Measurements from ENCODE around the gene RBMX.

- TF ChIP-seq, protein P1, sequence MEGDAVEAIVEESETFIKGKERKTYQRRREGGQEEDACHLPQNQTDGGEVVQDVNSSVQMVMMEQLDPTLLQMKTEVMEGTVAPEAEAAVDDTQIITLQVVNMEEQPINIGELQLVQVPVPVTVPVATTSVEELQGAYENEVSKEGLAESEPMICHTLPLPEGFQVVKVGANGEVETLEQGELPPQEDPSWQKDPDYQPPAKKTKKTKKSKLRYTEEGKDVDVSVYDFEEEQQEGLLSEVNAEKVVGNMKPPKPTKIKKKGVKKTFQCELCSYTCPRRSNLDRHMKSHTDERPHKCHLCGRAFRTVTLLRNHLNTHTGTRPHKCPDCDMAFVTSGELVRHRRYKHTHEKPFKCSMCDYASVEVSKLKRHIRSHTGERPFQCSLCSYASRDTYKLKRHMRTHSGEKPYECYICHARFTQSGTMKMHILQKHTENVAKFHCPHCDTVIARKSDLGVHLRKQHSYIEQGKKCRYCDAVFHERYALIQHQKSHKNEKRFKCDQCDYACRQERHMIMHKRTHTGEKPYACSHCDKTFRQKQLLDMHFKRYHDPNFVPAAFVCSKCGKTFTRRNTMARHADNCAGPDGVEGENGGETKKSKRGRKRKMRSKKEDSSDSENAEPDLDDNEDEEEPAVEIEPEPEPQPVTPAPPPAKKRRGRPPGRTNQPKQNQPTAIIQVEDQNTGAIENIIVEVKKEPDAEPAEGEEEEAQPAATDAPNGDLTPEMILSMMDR (IDR thresholded peaks at IDR 0.05), result no peak
- TF ChIP-seq EP300 (IDR thresholded peaks at IDR 0.05) (no peak), POLR2A (IDR thresholded peaks at IDR 0.05; ENCODE audit: low read depth) (no peak), POLR2AphosphoS5 (IDR thresholded peaks at IDR 0.05) (no peak)
These were observed 18.7 kb upstream of the RBMX start for GRCh38 chrX:136899221-136899620.
